CD4-positive, alpha-beta memory T cell (primary cell): Measurements from ENCODE around the gene SHB. TPM values are rescaled to one million over a fixed set of nuclear protein-coding genes. Genes with fewer than 3 reads are reported as not detected.
A peak's percentile ranks its signal among the peaks of the same experiment; 100 is the strongest.

Source experiments
- CTCF ChIA-PET: fragments of 350-600 bp; sonication (Branson Sonifier 250); formaldehyde crosslinking; loops from one replicate; lab custom pipeline; 2021; ENCODE audit warnings: inconsistent platforms; ENCODE audit not compliant: partially characterized antibody; lab: Charles Lee
- POLR2A ChIA-PET: fragments of 350-600 bp; sonication (Branson Sonifier 250); formaldehyde crosslinking; loops from one replicate; lab custom pipeline; 2021; ENCODE audit not compliant: partially characterized antibody; lab: Charles Lee
- DNase-seq, 5 donors: peaks; one replicate each; pipeline versions ENCODE4 v3.0.0 to v3.0.0-alpha.2; 2020 to 2022; ENCODE audit warnings: mixed read lengths in 1 of 5
- H3K27ac ChIP-seq: one replicate; pipeline ENCODE4 v1.7.0; 2013; ENCODE audit warnings: low read depth, low read length
- H3K27me3 ChIP-seq: 2 replicates; pipeline ENCODE4 v1.7.0; 2013; ENCODE audit warnings: mild to moderate bottlenecking, low read length, moderate library complexity; ENCODE audit not compliant: insufficient read depth
- H3K36me3 ChIP-seq: 2 replicates; pipeline ENCODE4 v1.7.0; 2013; ENCODE audit warnings: mild to moderate bottlenecking, low read length, moderate library complexity; ENCODE audit not compliant: insufficient read depth
- H3K4me1 ChIP-seq: 2 replicates; pipeline ENCODE4 v1.7.0; 2013; ENCODE audit warnings: mild to moderate bottlenecking, low read length, moderate library complexity; ENCODE audit not compliant: insufficient read depth
- H3K4me3 ChIP-seq, 2 donors: one replicate each; pipeline ENCODE4 v1.7.0; 2013; ENCODE audit warnings: low read length in 2 of 2, mild to moderate bottlenecking in 1 of 2
- H3K9me3 ChIP-seq, 2 donors: one replicate each; pipeline ENCODE4 v1.7.0; 2013; ENCODE audit warnings: low read length in 2 of 2, control low read depth in 1 of 2; ENCODE audit not compliant: control insufficient read depth in 1 of 2
- H3K27ac Mint-ChIP-seq, 7 donors: one replicate each; pipeline ENCODE4 v1.8.0; 2020 to 2021; ENCODE audit warnings: mixed read lengths in 7 of 7, mild to moderate bottlenecking in 6 of 7, inconsistent platforms in 3 of 7, moderate library complexity in 3 of 7
- H3K27me3 Mint-ChIP-seq, 2 donors: one replicate each; pipeline ENCODE4 v1.8.0; 2020 to 2021; ENCODE audit warnings: mixed read lengths in 2 of 2
- H3K36me3 Mint-ChIP-seq, 2 donors: one replicate each; pipeline ENCODE4 v1.8.0; 2020 to 2021; ENCODE audit warnings: mixed read lengths in 2 of 2, inconsistent platforms in 1 of 2, mild to moderate bottlenecking in 1 of 2
- H3K4me1 Mint-ChIP-seq, 4 donors: one replicate each; pipeline ENCODE4 v1.8.0; 2020 to 2021; ENCODE audit warnings: mixed read lengths in 4 of 4, mild to moderate bottlenecking in 1 of 4
- H3K4me3 Mint-ChIP-seq, 8 donors: one replicate each; pipeline ENCODE4 v1.8.0; 2020 to 2021; ENCODE audit warnings: mixed read lengths in 8 of 8, mild to moderate bottlenecking in 7 of 8, moderate library complexity in 6 of 8, inconsistent platforms in 3 of 8
- H3K9me3 Mint-ChIP-seq, 8 donors: one replicate each; pipeline ENCODE4 v1.8.0; 2020 to 2021; ENCODE audit warnings: mixed read lengths in 8 of 8, mild to moderate bottlenecking in 5 of 8, inconsistent platforms in 3 of 8, moderate library complexity in 1 of 8
- intact Hi-C: fragments of 100-400 bp; cut with micrococcal nuclease; formaldehyde crosslinking; loops from one replicate; pipeline ENCODE4 v1.15.1; 2023
- polyA plus RNA-seq, 2 donors: library from polyadenylated mRNA; unstranded; fragments of 300-500 nt; fragmentation: Illumina TruSeq; gene quantifications; one replicate each; pipeline ENCODE4 v1.2.3, GENCODE V29; 2021
- total RNA-seq, 2 experiments: library from RNA; stranded (reverse); gene quantifications; one replicate each; pipeline ENCODE4 v1.2.3, GENCODE V29; 2021

Gene SHB
- total and polyA plus RNA-seq, 4 experiments from 2014 or later = 0.10 to 1.3 (median 0.49) TPM

DNA sequence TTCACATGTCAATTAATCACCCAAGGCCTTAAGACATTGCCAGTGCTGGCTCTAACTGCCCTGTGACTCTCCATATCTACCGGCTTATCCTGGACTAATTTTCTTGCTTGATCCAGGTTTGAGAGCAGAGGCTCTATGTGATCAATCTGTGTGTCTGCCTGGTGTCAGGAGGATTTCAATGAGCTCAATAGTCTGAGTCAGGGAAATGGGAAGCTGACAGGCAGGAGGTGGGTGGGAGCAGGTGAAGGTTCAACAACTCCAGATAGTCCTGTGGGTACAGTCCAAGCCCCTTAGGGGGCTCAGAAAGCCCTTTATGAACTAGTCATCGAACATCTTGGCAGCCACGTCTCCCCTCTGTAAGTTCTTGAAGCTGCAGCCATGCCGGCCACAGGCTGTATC, 72.2 kb downstream of the SHB start:
- CTCF ChIA-PET = no interaction called here
- no peaks in the 10 kb centered on the region for H3K36me3 ChIP-seq
- H3K9me3 ChIP-seq = no peaks in the 10 kb centered on the region
- Mint-ChIP-seq H3K4me1 (peaks cover 0 to 5% (median 4%) of the 10 kb centered on the region in 4 donors), H3K4me3 (no peak overlapping the region), H3K27ac (no peak overlapping the region), H3K9me3 (no peaks in the 10 kb centered on the region), H3K36me3 (no peaks in the 10 kb centered on the region), H3K27me3 (peaks cover 3 to 11% of the 10 kb centered on the region in 2 donors)
- H3K27ac ChIP-seq = no peak overlapping the region
- no peak for DNase-seq
- H3K27me3 ChIP-seq = no peaks in the 10 kb centered on the region
- intact Hi-C loops = no loop called here
- no peaks in the 10 kb centered on the region for H3K4me1 ChIP-seq
- POLR2A ChIA-PET = no interaction called here
- H3K4me3 ChIP-seq = no peak overlapping the region

DNA sequence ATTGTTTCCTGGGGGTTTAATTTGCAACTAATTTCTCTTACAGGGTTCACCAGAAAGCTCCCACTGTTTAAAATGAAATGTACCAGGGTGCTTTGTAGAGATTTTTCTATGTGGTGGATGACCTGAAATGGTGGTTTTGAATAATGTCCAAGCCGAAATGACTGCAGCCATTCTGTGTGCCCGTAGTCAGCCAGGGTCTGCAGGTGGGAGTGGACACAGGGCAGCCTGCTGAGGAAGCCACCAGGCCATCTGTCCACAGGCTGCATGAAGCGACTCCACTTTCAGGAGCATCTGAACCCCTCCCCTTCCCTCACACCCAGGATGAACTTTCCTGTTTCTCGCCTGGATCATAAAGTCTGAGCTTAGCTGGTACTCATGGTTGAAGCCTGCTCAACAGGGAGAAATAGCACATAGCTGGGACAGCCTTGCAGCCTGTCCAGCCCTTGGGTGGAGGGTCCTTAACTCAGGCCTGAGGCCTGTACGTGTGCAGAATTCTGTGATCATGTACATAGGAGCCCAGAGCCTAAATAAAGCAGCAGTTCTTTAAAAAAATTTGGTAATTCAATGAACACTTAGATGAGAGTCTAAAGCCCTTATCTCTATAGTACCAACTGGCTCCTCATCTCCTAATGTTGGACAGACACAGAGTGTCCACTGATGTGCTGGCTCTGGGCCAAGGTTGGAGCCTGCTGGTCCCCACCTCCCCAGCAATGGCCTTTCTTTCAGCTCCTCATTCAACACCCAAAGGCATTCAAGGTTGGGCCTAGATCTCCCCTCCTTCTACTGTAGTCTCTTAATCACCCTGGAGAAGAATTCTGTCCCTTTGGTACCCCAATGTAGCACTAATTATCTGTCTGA, 72.8 kb downstream of the SHB start:
- CTCF ChIA-PET = no interaction called here
- DNase-seq = no peak
- intact Hi-C loops = no loop called here

GRCh38 chr9:37995348-37995737, 73.7 kb downstream of the SHB start:
- DNase-seq = no peak
- Mint-ChIP-seq H3K4me1 (peaks cover 0 to 5% (median 4%) of the 10 kb centered on the region in 4 donors), H3K36me3 (no peaks in the 10 kb centered on the region), H3K9me3 (no peaks in the 10 kb centered on the region), H3K4me3 (no peak overlapping the region), H3K27ac (peak overlapping the region in 1 of 7 donors; percentile 47), H3K27me3 (peaks cover 3 to 11% of the 10 kb centered on the region in 2 donors)
- Histone ChIP-seq H3K27me3 (no peaks in the 10 kb centered on the region), H3K4me3 (no peak overlapping the region), H3K27ac (no peak overlapping the region), H3K4me1 (no peaks in the 10 kb centered on the region), H3K9me3 (no peaks in the 10 kb centered on the region), H3K36me3 (no peaks in the 10 kb centered on the region)
- intact Hi-C loops = no loop called here
- ChIA-PET CTCF (no interaction called here), POLR2A (no interaction called here)

More for the DNA sequence above, 72.8 kb downstream of the SHB start:
- H3K36me3 ChIP-seq = no peaks in the 10 kb centered on the region
- POLR2A ChIA-PET = no interaction called here
- peaks cover 3 to 11% of the 10 kb centered on the region in 2 donors for H3K27me3 Mint-ChIP-seq
- H3K27ac ChIP-seq = no peak overlapping the region
- no peaks in the 10 kb centered on the region for H3K4me1 ChIP-seq
- no peaks in the 10 kb centered on the region for H3K9me3 Mint-ChIP-seq
- no peaks in the 10 kb centered on the region for H3K36me3 Mint-ChIP-seq
- no peak overlapping the region for H3K4me3 ChIP-seq
- peaks cover 0 to 5% (median 4%) of the 10 kb centered on the region in 4 donors for H3K4me1 Mint-ChIP-seq
- H3K27ac Mint-ChIP-seq = no peak overlapping the region
- no peak overlapping the region for H3K4me3 Mint-ChIP-seq
- H3K27me3 ChIP-seq = no peaks in the 10 kb centered on the region
- no peaks in the 10 kb centered on the region for H3K9me3 ChIP-seq

- Histone ChIP-seq H3K27ac (no peak overlapping the region), H3K36me3 (no peaks in the 10 kb centered on the region), H3K4me1 (no peaks in the 10 kb centered on the region), H3K9me3 (no peaks in the 10 kb centered on the region), H3K27me3 (no peaks in the 10 kb centered on the region), H3K4me3 (no peak overlapping the region)
- Mint-ChIP-seq H3K36me3 (no peaks in the 10 kb centered on the region), H3K4me1 (peaks cover 0 to 5% (median 4%) of the 10 kb centered on the region in 4 donors), H3K27ac (no peak overlapping the region), H3K9me3 (no peaks in the 10 kb centered on the region), H3K4me3 (peak overlapping the region in 1 of 8 donors; percentile 26), H3K27me3 (peaks cover 3 to 11% of the 10 kb centered on the region in 2 donors)
- intact Hi-C loops = no loop called here
- CTCF ChIA-PET = no interaction called here
- DNase-seq = no peak
- POLR2A ChIA-PET = no interaction called here
Measured at GRCh38 chr9:37994639-37995347, 74.2 kb downstream of the SHB start.

DNA sequence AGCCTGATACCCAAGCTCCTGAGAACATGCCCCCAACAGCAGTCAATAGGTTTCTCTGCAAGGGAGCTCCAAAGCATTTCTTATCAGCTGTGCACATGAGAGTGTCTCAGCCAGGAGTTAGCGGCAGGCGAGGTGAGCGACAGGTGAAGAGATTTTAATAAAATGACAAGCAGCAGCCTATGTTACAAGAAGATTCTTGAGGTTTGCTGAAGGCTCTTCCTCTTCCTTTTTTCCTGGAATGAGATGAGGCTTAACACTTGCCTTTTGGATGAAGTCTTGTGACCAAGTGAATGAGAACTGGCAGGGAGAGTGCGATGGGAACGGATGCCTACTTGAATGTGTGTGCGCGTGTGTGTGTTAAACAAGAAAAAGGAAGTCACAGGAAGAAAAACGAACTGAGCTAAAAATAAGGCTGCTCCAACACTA, 76.1 kb downstream of the SHB start:
- POLR2A ChIA-PET = no interaction called here
- no peaks in the 10 kb centered on the region for H3K36me3 Mint-ChIP-seq

GRCh38 chr9:37990404-37991015, 78.5 kb downstream of the SHB start:
- Histone ChIP-seq H3K4me3 (no peak overlapping the region), H3K27me3 (no peaks in the 10 kb centered on the region), H3K36me3 (no peaks in the 10 kb centered on the region), H3K4me1 (no peaks in the 10 kb centered on the region), H3K9me3 (no peaks in the 10 kb centered on the region), H3K27ac (no peak overlapping the region)
- Mint-ChIP-seq H3K27ac (no peak overlapping the region), H3K4me3 (no peak overlapping the region), H3K27me3 (peaks cover 3 to 13% of the 10 kb centered on the region in 2 donors), H3K9me3 (no peaks in the 10 kb centered on the region), H3K36me3 (no peaks in the 10 kb centered on the region), H3K4me1 (peaks cover 0 to 5% (median 4%) of the 10 kb centered on the region in 4 donors)
- POLR2A ChIA-PET = no interaction called here
- DNase-seq = no peak
- intact Hi-C loops = no loop called here
- CTCF ChIA-PET = no interaction called here

More for the DNA sequence above, 76.1 kb downstream of the SHB start:
- Mint-ChIP-seq H3K9me3 (no peaks in the 10 kb centered on the region), H3K4me3 (no peak overlapping the region), H3K27ac (no peak overlapping the region), H3K27me3 (peaks cover 3 to 11% of the 10 kb centered on the region in 2 donors), H3K4me1 (peaks cover 0 to 5% (median 4%) of the 10 kb centered on the region in 4 donors)
- no peaks in the 10 kb centered on the region for H3K4me1 ChIP-seq
- no peaks in the 10 kb centered on the region for H3K27me3 ChIP-seq
- H3K36me3 ChIP-seq = no peaks in the 10 kb centered on the region
- no peak overlapping the region for H3K4me3 ChIP-seq
- intact Hi-C loops = no loop called here
- no peak for DNase-seq
- H3K9me3 ChIP-seq = no peaks in the 10 kb centered on the region
- no peak overlapping the region for H3K27ac ChIP-seq
- CTCF ChIA-PET = no interaction called here

GRCh38 chr9:37989701-37990100, 79.3 kb downstream of the SHB start:
- CTCF ChIA-PET = no interaction called here
- Mint-ChIP-seq H3K4me3 (no peak overlapping the region), H3K36me3 (no peaks in the 10 kb centered on the region), H3K4me1 (peaks cover 0 to 2% (median 2%) of the 10 kb centered on the region in 4 donors), H3K9me3 (no peaks in the 10 kb centered on the region), H3K27me3 (peaks cover 3 to 13% of the 10 kb centered on the region in 2 donors), H3K27ac (no peak overlapping the region)
- H3K27ac ChIP-seq = no peak overlapping the region
- POLR2A ChIA-PET = no interaction called here
- no peak overlapping the region for H3K4me3 ChIP-seq
- no peak for DNase-seq
- no peaks in the 10 kb centered on the region for H3K36me3 ChIP-seq
- intact Hi-C loops = no loop called here
- H3K4me1 ChIP-seq = no peaks in the 10 kb centered on the region
- no peaks in the 10 kb centered on the region for H3K27me3 ChIP-seq
- H3K9me3 ChIP-seq = no peaks in the 10 kb centered on the region
